HUES6 (cell line): ENCODE data around the gene MICAL3.
A peak's percentile ranks its signal among the peaks of the same experiment; 100 is the strongest.

Source experiments
- H3K27ac ChIP-seq: 2 replicates; pipeline ENCODE4 v1.7.0; 2013; ENCODE audit warnings: low read depth, mild to moderate bottlenecking, low read length, inconsistent platforms
- H3K27me3 ChIP-seq: 2 replicates; pipeline ENCODE4 v1.6.1; 2013; ENCODE audit warnings: low read length; ENCODE audit not compliant: control insufficient read depth, insufficient read depth
- H3K36me3 ChIP-seq: 2 replicates; pipeline ENCODE4 v1.6.1; 2013; ENCODE audit warnings: low read length; ENCODE audit not compliant: control insufficient read depth, insufficient read depth
- H3K4me1 ChIP-seq: 2 replicates; pipeline ENCODE4 v1.6.1; 2013; ENCODE audit warnings: low read length; ENCODE audit not compliant: control insufficient read depth, insufficient read depth
- H3K4me3 ChIP-seq: 2 replicates; pipeline ENCODE4 v1.5.1; 2013; ENCODE audit warnings: low read depth, low read length
- H3K9ac ChIP-seq: one replicate; pipeline ENCODE4 v1.6.1; 2013; ENCODE audit warnings: mild to moderate bottlenecking, low read length
- H3K9me3 ChIP-seq: 2 replicates; pipeline ENCODE4 v1.6.1; 2013; ENCODE audit warnings: low read depth, low read length; ENCODE audit not compliant: control insufficient read depth, insufficient read depth

The MICAL3 gene

GRCh38 chr22:17807086-17807485 lies 217.3 kb downstream of the MICAL3 start:
- Histone ChIP-seq H3K27me3 (no peaks in the 10 kb centered on the region), H3K36me3 (peaks cover 31% of the 10 kb centered on the region), H3K9me3 (no peaks in the 10 kb centered on the region), H3K27ac (no peak overlapping the region), H3K4me1 (peaks cover 32% of the 10 kb centered on the region), H3K9ac (no peak overlapping the region), H3K4me3 (no peak overlapping the region)

- peaks cover 32% of the 10 kb centered on the region for H3K4me1 ChIP-seq
- H3K9ac ChIP-seq = no peak overlapping the region
- no peaks in the 10 kb centered on the region for H3K9me3 ChIP-seq
- no peak overlapping the region for H3K27ac ChIP-seq
- H3K4me3 ChIP-seq = no peak overlapping the region
- peaks cover 31% of the 10 kb centered on the region for H3K36me3 ChIP-seq
- H3K27me3 ChIP-seq = no peaks in the 10 kb centered on the region
These were observed 217.9 kb downstream of the MICAL3 start for GRCh38 chr22:17806437-17806836.

DNA sequence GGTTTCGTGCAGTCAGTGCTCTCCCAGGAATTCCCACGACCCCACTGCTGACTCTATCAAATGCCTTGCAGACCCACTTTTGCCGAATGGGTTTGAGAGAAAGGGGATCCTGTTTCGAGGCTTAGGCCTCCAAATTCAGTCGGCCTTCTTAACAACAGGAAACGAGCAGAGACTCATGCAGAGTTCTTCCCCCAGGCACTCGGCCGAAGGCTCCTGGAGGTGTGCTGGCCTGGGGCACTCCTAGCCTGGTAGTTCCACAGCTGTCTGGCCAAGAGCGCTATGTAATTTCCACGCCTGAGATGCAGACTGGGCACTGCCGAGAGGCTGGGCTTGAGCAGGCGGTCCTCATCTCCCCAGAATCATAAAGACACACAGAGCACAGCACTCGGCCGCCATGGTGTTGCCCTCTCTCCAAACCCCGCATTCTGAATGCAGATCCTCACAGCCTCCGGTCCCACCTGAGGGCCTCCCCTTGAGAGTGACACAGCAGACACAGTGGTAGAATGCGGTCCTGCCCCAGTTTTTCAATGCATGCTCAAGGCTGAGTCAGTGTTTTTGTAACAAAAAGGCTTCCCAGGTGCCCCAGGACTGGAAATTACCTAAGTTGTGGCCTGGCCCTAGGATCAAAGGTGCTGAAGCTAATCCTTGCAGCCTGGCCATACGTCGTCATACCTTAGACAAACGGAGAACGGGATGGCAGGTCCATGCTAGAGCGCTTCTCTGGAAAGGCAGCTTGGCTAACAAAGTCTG lies 219.9 kb downstream of the MICAL3 start:
- peak overlapping the region; percentile 27 for H3K9ac ChIP-seq
- H3K9me3 ChIP-seq = no peaks in the 10 kb centered on the region
- peak overlapping the region; percentile 27 for H3K27ac ChIP-seq
- peaks cover 25% of the 10 kb centered on the region for H3K36me3 ChIP-seq
- no peaks in the 10 kb centered on the region for H3K27me3 ChIP-seq
- no peak overlapping the region for H3K4me3 ChIP-seq
- peaks cover 32% of the 10 kb centered on the region for H3K4me1 ChIP-seq

- H3K9me3 ChIP-seq = no peaks in the 10 kb centered on the region
- H3K4me3 ChIP-seq = no peak overlapping the region
- H3K9ac ChIP-seq = peak overlapping the region; percentile 27
- H3K36me3 ChIP-seq = peaks cover 21% of the 10 kb centered on the region
- no peaks in the 10 kb centered on the region for H3K27me3 ChIP-seq
- peak overlapping the region; percentile 27; the same call in 1 of the 2 replicates for H3K27ac ChIP-seq
- H3K4me1 ChIP-seq = peaks cover 29% of the 10 kb centered on the region
These were observed 220.6 kb downstream of the MICAL3 start for GRCh38 chr22:17803609-17804270.

DNA sequence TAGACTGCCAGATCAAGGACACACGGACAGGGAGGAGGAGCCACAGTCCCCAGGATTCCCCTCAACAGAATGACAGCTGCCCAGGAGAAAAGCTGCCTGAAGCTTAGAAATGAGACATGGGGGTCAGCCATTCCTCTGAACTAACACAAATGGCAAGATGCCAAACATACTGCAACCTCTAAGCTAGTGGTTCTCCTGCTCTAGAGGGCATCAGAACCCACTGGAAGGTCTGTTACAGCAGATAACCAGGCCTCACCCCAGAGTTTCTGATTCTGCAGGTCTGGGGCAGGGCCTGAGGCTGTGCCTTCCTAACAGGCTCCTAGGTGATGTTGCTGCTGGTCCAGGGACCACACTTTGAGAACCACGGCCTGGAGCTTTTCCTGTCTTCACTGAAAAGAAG lies 221.5 kb downstream of the MICAL3 start:
- Histone ChIP-seq H3K27ac (no peak overlapping the region), H3K36me3 (peaks cover 21% of the 10 kb centered on the region)

DNA sequence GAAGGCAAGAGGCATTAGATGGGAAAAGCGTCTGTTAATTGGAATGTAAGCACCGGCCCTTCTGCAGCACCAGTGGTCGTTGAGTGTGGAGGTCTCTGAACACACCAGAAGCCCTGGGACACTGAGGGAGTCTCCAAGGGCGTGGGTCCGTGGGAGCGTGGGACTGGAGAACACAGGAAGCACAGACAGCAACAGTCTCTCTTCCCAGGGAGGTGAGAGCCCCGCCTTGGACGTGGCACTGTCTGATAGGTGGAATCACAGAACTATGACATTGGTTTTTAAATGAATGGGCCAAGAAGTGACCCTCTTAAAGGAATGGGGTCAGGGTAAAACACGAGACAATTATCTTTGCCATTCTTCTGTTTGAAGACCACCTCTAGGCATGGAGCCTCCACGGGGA lies 221.9 kb downstream of the MICAL3 start:
- Histone ChIP-seq H3K27me3 (no peaks in the 10 kb centered on the region), H3K36me3 (peaks cover 18% of the 10 kb centered on the region), H3K27ac (no peak overlapping the region), H3K9me3 (no peaks in the 10 kb centered on the region), H3K9ac (no peak overlapping the region), H3K4me3 (no peak overlapping the region), H3K4me1 (peaks cover 16% of the 10 kb centered on the region)

More for the DNA sequence above, 221.5 kb downstream of the MICAL3 start:
- H3K27me3 ChIP-seq = no peaks in the 10 kb centered on the region
- no peak overlapping the region for H3K9ac ChIP-seq
- H3K4me3 ChIP-seq = no peak overlapping the region
- peaks cover 20% of the 10 kb centered on the region for H3K4me1 ChIP-seq
- H3K9me3 ChIP-seq = no peaks in the 10 kb centered on the region

DNA sequence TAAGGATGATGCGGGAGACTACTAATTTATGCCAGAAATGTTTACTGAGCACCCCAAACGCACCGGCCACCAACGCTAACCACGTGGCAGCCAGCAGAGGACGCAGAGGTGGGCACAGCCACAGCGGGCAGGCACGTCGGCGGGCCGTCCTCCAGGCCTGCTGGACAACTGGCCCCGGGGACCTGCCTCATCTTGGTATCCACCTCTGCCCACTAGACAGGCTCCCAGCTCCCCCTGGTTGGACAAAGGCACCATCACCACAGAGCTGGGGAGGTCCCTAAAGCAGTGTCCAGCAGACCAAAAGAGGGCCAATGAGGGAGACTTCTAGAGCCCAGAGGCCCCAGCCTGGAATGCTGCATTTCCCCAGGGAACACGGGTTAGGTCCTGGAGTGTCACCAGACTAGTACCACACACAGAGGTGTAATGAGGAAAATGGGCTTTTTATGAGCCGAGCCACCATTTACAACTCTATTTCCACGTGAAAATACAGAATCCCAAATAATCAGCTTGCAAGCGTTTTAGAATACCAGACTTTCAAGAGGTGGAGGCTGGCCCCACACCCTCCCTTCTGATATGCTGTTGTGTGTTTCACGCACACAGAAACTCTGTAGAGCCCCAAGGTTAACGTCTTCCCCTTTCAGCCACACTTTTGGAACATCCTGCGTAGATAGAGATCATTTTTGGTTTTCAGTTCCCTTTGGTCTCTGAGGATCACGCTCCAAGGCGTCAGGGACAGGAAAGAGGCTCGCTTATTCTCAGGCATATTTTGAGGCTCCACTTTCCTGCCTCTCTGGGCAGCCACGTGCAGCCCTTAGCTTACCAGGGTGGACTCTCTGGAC lies 226.4 kb downstream of the MICAL3 start:
- H3K9ac ChIP-seq = no peak overlapping the region
- H3K4me1 ChIP-seq = no peaks in the 10 kb centered on the region
- H3K9me3 ChIP-seq = no peaks in the 10 kb centered on the region
- H3K4me3 ChIP-seq = no peak overlapping the region
- no peaks in the 10 kb centered on the region for H3K27me3 ChIP-seq
- no peak overlapping the region for H3K27ac ChIP-seq
- no peaks in the 10 kb centered on the region for H3K36me3 ChIP-seq

DNA sequence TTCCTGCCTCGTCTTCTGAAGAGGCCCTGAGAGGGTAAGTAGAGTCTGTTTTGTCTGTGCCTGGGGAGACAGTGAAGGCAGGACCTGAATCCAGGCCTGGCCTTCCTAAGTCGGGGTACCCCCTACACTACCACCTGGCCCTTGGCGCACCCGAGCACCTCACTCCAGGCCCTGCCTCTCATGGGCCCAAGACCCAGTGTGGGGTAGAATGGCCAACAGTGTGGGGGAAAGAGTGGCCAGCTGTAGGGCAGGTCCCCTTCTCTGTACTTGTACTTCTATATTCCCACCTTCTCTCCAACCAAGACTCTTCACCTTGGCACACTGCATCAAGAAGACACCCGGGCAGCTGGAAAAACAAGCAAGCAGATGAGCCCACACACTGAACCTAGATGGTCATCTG lies 227.7 kb downstream of the MICAL3 start:
- no peak overlapping the region for H3K4me3 ChIP-seq
- no peak overlapping the region for H3K9ac ChIP-seq
- H3K4me1 ChIP-seq = no peaks in the 10 kb centered on the region
- H3K36me3 ChIP-seq = no peaks in the 10 kb centered on the region
- H3K9me3 ChIP-seq = no peaks in the 10 kb centered on the region
- no peak overlapping the region for H3K27ac ChIP-seq
- no peaks in the 10 kb centered on the region for H3K27me3 ChIP-seq

DNA sequence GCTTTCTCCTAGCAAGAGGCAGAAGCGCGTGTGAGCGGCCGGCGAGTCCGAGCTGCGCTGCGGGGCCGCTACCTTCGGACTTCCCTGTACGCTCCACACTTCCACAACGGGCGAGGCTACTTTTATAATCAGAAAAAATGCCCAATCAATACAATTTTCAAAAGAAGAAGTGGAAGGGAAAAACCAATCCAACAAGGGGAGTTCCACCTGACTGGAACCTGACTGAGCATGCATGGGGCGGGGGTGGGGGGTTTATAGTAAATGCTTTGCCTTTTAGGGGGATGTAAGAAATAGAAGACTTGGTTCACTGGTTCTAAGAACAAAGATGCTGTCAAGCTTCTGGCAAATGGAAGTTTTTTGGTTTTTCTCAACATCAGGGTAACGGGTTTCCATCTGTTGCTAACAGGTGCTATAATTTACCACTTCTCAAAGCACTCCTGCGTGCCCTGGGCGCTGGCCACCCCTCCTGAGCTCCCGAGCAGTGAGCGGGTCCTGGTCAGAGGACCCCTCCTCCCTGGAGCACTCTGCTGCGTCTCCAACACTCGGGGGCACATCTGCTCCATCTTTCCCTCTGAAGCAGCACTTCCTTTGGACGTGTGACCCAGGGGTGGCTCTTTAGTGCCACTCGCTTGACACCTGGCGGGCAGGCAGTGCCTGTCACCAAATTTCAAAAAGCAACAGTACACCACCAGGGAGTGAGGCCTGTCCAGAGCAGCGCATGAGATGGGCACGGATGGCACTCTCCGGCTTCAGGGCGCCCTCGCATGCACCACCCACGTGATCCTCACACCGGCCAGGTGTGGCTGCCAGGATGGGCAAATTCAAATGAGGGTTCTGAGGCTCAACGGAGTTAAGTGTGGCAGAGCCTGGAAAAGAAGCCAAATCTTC lies 228.5 kb downstream of the MICAL3 start:
- Histone ChIP-seq H3K4me3 (no peak overlapping the region), H3K27ac (no peak overlapping the region)

DNA sequence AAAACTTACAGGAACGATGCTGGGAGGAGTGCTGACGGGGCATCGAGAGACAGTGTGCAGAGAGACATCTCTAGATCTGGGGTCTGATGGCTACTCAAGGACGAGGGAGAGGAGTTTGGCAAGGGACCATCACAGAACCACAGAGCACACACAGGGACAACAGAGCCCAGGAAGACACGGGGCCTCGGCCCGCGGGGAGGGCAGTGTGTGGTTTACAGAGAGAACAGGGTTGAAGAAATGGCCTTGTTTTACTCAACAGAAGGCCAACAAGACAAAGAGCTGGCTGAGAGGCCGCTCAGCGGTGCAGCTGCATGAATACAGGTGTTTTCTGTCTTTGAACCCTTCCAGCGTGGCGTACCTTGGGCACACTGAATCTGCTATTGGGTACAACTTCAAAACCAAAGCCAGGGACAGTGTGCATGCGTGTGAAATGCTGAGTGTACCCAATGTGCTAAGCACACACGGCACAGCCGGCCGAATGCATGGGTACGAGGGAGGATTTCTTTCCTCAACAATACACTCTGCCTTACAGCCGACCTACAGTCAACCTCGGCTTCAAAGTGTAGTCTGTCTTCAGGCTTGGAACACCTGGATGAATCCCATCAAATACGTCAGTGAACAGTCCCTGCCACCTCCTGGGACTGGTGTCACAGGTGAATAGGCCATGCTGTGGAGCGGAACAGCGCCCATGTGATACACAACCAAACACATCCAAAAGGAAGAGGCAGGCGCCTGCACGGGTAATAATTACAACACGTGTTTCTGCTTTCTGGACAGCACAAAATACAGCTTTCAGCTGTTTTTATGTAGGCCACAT lies 229.4 kb downstream of the MICAL3 start:
- Histone ChIP-seq H3K27ac (no peak overlapping the region), H3K4me1 (no peaks in the 10 kb centered on the region), H3K4me3 (no peak overlapping the region), H3K27me3 (no peaks in the 10 kb centered on the region), H3K9me3 (no peaks in the 10 kb centered on the region), H3K9ac (no peak overlapping the region), H3K36me3 (peaks cover 8% of the 10 kb centered on the region; the same call in 1 of the 2 replicates)

More for the DNA sequence above, 228.5 kb downstream of the MICAL3 start:
- H3K9me3 ChIP-seq = no peaks in the 10 kb centered on the region
- no peaks in the 10 kb centered on the region for H3K36me3 ChIP-seq
- H3K27me3 ChIP-seq = no peaks in the 10 kb centered on the region
- no peak overlapping the region for H3K9ac ChIP-seq
- H3K4me1 ChIP-seq = no peaks in the 10 kb centered on the region
